Measurements from ENCODE around the gene TMEM229B. TPM values are rescaled to one million over a fixed set of nuclear protein-coding genes. Genes with fewer than 3 reads are reported as not detected.

TMEM229B gene
- 1 to 10 TPM; 1.3 to 2.9 TPM for total RNA-seq

DNA sequence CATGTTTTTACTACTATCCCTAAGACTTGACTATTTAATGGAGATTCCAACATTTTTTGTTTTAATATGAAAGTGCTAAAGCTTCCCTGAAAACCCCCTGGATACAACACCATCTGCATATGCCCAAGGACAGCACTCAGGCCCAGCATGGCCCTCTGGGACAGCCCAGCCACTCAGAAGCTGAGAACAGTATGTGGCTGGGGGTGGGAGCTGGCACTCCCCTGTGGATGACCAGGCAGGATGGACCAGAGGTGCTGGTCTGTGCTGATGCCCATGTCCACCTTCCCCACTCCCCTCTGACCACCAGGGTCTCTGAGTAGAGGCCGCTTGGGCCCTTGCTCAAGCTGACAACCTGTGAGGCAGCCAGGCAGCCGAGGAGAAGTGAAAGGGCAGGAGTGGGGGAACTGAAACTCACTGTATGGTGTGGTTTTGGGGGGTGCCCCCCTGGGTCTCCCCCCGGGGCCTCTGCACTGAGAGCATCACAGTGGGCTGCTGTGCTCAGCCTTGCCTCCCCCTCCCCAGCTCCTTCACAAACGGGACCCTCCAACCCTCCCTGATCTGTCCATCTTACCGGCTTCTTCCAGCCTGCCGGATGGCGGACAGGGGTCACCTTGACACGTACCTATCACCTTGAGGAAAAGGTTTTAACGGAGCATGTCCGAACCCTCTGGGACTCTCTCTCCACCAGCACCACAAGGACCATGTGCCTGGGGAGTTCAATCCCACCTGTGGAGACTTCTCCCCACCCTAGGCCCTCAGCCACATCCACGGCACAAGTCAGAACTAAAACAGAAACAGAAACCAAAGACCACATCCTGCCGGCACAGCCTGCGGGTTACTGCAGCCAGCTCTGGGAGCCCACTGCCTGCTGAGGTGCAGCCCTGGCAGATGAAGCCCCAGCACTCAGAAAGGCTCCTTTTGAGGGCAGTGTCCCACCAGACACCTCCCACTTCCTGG lies at the start of gene TMEM229B:
TSS of gene TMEM229B (minus strand) at position 785 of the 957 bp plus-strand sequence. CDS start 14,798 bp downstream, outside the sequence.
- Histone ChIP-seq H3K36me3 (no peaks in the 10 kb centered on the region), H3K27ac (peak within 1 kb of the TSS; percentile 60 to 67), H3K9me3 (peaks cover 0 to 2% of the 10 kb centered on the region in 2 donors), H3K4me1 (peaks cover 0 to 42% of the 10 kb centered on the region in 2 donors), H3K27me3 (no peaks in the 10 kb centered on the region), H3K4me3 (peak within 1 kb of the TSS; percentile 25 to 45)
- TF ChIP-seq, protein P1, sequence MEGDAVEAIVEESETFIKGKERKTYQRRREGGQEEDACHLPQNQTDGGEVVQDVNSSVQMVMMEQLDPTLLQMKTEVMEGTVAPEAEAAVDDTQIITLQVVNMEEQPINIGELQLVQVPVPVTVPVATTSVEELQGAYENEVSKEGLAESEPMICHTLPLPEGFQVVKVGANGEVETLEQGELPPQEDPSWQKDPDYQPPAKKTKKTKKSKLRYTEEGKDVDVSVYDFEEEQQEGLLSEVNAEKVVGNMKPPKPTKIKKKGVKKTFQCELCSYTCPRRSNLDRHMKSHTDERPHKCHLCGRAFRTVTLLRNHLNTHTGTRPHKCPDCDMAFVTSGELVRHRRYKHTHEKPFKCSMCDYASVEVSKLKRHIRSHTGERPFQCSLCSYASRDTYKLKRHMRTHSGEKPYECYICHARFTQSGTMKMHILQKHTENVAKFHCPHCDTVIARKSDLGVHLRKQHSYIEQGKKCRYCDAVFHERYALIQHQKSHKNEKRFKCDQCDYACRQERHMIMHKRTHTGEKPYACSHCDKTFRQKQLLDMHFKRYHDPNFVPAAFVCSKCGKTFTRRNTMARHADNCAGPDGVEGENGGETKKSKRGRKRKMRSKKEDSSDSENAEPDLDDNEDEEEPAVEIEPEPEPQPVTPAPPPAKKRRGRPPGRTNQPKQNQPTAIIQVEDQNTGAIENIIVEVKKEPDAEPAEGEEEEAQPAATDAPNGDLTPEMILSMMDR (IDR thresholded peaks at IDR 0.05) = no peak
- no peak for DNase-seq (ENCODE audit: low spot score)

DNA sequence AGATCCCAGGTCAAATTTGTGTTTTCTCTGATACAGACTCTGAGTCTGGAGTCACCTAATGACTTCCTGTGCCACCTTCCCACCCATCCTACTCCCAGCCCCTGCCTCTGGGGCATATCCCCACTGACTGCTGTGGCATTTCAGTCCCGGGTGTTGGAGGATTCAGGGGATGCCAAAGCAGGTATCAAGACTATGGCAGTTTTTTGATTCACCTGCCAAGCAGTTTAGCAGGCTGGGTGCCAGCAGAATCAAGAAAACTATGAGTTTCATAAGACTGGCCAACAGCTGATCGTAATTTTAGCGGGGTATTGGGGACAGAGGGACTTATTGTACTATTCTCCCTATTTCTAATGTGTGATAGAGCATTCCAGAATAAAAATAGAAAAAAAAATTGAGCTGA lies 49.2 kb upstream of the TMEM229B start:
- Histone ChIP-seq H3K27ac (no peak overlapping the region), H3K4me1 (peaks cover 0 to 8% of the 10 kb centered on the region in 2 donors), H3K27me3 (no peaks in the 10 kb centered on the region), H3K9me3 (no peaks in the 10 kb centered on the region), H3K4me3 (no peak overlapping the region), H3K36me3 (no peaks in the 10 kb centered on the region)
- TF ChIP-seq, protein P1 (IDR thresholded peaks at IDR 0.05) = no peak
- no peak for DNase-seq (ENCODE audit: low spot score)

DNA sequence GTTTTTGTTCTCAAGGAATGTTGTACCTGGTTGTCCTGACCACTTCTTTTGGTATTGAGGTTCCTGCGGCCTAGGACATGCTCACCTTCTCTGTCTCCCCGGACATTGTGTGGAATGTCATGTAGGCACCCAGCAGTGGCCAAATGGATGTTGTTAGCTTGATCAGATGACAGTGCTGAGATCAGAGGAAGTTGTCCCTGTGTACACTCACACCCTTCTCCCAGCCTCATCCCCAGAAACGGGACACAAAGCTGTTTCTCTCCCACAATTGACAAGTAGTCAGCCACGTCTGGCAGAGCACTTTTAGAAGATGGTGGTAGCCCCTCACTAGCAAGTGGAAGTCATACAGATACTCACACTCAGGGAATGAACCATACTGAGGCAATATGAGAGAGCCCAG lies 47.6 kb upstream of the TMEM229B start:
- Histone ChIP-seq H3K4me3 (no peak overlapping the region), H3K4me1 (peaks cover 0 to 13% of the 10 kb centered on the region in 2 donors), H3K9me3 (no peaks in the 10 kb centered on the region), H3K27ac (no peak overlapping the region), H3K36me3 (no peaks in the 10 kb centered on the region), H3K27me3 (no peaks in the 10 kb centered on the region)
- DNase-seq (ENCODE audit: low spot score) = no peak
- TF ChIP-seq, protein P1 (IDR thresholded peaks at IDR 0.05) = no peak

DNA sequence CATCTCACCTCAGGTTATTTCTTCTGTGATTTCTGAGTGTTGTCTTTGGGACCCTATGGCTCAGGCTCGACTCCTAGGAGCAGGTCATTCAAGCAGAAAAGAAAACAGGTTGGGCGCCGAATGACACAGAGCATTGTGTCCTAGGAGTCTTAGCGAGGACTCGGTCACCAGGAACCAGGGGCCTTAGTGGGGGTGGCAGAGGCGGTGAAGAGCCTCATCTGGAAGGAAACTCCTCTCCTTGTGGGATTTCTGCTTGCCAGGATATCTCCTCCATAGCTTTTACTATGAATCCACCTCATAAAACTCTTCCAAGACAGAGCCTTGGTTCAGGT lies 45.2 kb upstream of the TMEM229B start:
- H3K4me1 ChIP-seq = peaks cover 0 to 13% of the 10 kb centered on the region in 2 donors
- H3K4me3 ChIP-seq = peak overlapping the region; percentile 71 to 75
- TF ChIP-seq, protein P1 (IDR thresholded peaks at IDR 0.05) = no peak
- H3K9me3 ChIP-seq = no peaks in the 10 kb centered on the region
- peak overlapping the region; percentile 52 to 62 for H3K27ac ChIP-seq
- no peak for DNase-seq (ENCODE audit: low spot score)
- no peaks in the 10 kb centered on the region for H3K27me3 ChIP-seq
- no peaks in the 10 kb centered on the region for H3K36me3 ChIP-seq

DNA sequence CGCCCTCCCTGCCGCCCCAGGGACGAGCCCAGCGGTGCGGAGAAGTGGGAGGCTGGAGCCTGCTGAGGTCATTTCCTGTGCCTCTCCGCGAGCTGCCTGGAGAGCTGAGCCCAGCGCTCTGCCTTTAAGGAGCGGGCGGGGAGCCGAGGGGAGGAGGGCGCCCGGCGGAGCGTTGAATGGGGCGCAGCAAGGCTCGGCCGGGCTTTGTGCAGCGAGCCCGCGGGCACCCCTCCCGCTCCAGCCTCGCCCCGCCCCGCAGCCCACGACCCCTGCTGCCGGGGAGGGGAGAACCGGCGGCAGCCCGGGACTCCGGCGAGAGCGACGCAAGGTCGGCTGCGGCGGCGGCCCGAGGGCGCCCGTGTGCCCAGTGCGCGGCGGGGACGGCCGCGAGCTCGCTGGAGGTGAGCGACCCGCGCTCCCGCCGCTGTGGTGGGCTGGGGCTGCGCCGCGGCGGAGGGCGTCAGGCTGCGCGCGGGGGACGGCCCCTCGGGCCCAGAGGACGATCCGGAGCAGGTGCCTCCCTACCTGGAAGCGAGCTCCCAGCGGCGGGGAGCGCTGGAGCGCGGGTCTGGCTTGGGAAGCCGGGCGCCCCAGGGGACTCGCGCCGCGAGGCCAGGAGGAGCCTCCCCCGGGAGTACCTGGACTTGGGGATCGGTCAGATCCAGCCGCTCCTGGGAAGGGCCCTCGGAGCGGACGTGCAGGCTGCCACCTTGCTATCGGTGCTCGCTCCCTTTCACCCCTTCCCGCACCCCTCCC lies 44.7 kb upstream of the TMEM229B start, which contains the start of gene PLEKHH1:
TSS of gene PLEKHH1 (plus strand) at position 293 of the 756 bp plus-strand sequence. CDS start 8,578 bp downstream, outside the sequence.
- Histone ChIP-seq H3K36me3 (no peaks in the 10 kb centered on the region), H3K27me3 (no peaks in the 10 kb centered on the region), H3K4me1 (peaks cover 0 to 13% of the 10 kb centered on the region in 2 donors), H3K4me3 (peak within 1 kb of the TSS; percentile 71 to 75), H3K27ac (peak within 1 kb of the TSS; percentile 52 to 62), H3K9me3 (no peaks in the 10 kb centered on the region)
- peak; percentile 68 for DNase-seq (ENCODE audit: low spot score)
- TF ChIP-seq, protein P1 (IDR thresholded peaks at IDR 0.05) = no peak
